ENCODE results near the gene HDX.

The HDX gene

GRCh38 chrX:84453351-84454246, 48.7 kb downstream of the HDX start:
- no peak for ATAC-seq
- TF ChIP-seq ZNF8 (CRISPR knock-in tag; IDR thresholded peaks at IDR 0.05) (no peak), ESRRG (CRISPR knock-in tag; IDR thresholded peaks at IDR 0.05) (no peak), ZNF70 (CRISPR knock-in tag; IDR thresholded peaks at IDR 0.05) (no peak), ISL1 (CRISPR knock-in tag; IDR thresholded peaks at IDR 0.05) (no peak), ZFP3 (CRISPR knock-in tag; IDR thresholded peaks at IDR 0.05) (no peak), TSHZ2 (CRISPR knock-in tag; IDR thresholded peaks at IDR 0.05) (no peak), ZFP30 (CRISPR knock-in tag; IDR thresholded peaks at IDR 0.05) (no peak), ZC3H10 (CRISPR knock-in tag; IDR thresholded peaks at IDR 0.05) (no peak), GLIS3 (CRISPR knock-in tag; IDR thresholded peaks at IDR 0.05) (no peak), ARNTL (CRISPR knock-in tag; IDR thresholded peaks at IDR 0.05; ENCODE audit: borderline replicate concordance, low read depth) (no peak), SNAI2 (CRISPR knock-in tag; IDR thresholded peaks at IDR 0.05) (no peak), POU6F1 (CRISPR knock-in tag; IDR thresholded peaks at IDR 0.05; ENCODE audit: borderline replicate concordance, low read depth) (no peak), TOX (CRISPR knock-in tag; IDR thresholded peaks at IDR 0.05; ENCODE audit: borderline replicate concordance) (no peak), PPARA (CRISPR knock-in tag; IDR thresholded peaks at IDR 0.05; ENCODE audit: borderline replicate concordance) (no peak), TCF4 (CRISPR knock-in tag; IDR thresholded peaks at IDR 0.05; ENCODE audit: borderline replicate concordance) (no peak)
- TF ChIP-seq, protein P1, sequence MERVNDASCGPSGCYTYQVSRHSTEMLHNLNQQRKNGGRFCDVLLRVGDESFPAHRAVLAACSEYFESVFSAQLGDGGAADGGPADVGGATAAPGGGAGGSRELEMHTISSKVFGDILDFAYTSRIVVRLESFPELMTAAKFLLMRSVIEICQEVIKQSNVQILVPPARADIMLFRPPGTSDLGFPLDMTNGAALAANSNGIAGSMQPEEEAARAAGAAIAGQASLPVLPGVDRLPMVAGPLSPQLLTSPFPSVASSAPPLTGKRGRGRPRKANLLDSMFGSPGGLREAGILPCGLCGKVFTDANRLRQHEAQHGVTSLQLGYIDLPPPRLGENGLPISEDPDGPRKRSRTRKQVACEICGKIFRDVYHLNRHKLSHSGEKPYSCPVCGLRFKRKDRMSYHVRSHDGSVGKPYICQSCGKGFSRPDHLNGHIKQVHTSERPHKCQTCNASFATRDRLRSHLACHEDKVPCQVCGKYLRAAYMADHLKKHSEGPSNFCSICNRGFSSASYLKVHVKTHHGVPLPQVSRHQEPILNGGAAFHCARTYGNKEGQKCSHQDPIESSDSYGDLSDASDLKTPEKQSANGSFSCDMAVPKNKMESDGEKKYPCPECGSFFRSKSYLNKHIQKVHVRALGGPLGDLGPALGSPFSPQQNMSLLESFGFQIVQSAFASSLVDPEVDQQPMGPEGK (CRISPR knock-in tag; IDR thresholded peaks at IDR 0.05; ENCODE audit: borderline replicate concordance), result no peak
- TF ChIP-seq, protein P2, sequence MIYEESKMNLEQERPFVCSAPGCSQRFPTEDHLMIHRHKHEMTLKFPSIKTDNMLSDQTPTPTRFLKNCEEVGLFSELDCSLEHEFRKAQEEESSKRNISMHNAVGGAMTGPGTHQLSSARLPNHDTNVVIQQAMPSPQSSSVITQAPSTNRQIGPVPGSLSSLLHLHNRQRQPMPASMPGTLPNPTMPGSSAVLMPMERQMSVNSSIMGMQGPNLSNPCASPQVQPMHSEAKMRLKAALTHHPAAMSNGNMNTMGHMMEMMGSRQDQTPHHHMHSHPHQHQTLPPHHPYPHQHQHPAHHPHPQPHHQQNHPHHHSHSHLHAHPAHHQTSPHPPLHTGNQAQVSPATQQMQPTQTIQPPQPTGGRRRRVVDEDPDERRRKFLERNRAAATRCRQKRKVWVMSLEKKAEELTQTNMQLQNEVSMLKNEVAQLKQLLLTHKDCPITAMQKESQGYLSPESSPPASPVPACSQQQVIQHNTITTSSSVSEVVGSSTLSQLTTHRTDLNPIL (CRISPR knock-in tag; IDR thresholded peaks at IDR 0.05; ENCODE audit: low read depth), result no peak

GRCh38 chrX:84441143-84441542, 61.1 kb downstream of the HDX start:
- no peak for ATAC-seq
- TF ChIP-seq ARNTL (CRISPR knock-in tag; IDR thresholded peaks at IDR 0.05; ENCODE audit: borderline replicate concordance, low read depth) (no peak), SNAI2 (CRISPR knock-in tag; IDR thresholded peaks at IDR 0.05) (no peak), POU6F1 (CRISPR knock-in tag; IDR thresholded peaks at IDR 0.05; ENCODE audit: borderline replicate concordance, low read depth) (no peak), ZNF8 (CRISPR knock-in tag; IDR thresholded peaks at IDR 0.05) (no peak), TSHZ2 (CRISPR knock-in tag; IDR thresholded peaks at IDR 0.05) (no peak), ZNF565 (CRISPR knock-in tag; conservative IDR thresholded peaks at IDR 0.05; ENCODE audit: low read depth) (no peak), TCF4 (CRISPR knock-in tag; IDR thresholded peaks at IDR 0.05; ENCODE audit: borderline replicate concordance) (no peak), ZFP3 (CRISPR knock-in tag; IDR thresholded peaks at IDR 0.05) (no peak), ISL1 (CRISPR knock-in tag; IDR thresholded peaks at IDR 0.05) (no peak), ZC3H10 (CRISPR knock-in tag; IDR thresholded peaks at IDR 0.05) (no peak), GLIS3 (CRISPR knock-in tag; IDR thresholded peaks at IDR 0.05) (no peak)
- TF ChIP-seq, protein P2 (CRISPR knock-in tag; IDR thresholded peaks at IDR 0.05; ENCODE audit: low read depth), result no peak
- TF ChIP-seq, protein P1 (CRISPR knock-in tag; IDR thresholded peaks at IDR 0.05; ENCODE audit: borderline replicate concordance), result no peak
